SK-N-SH (cell line): ENCODE data around the gene APOD. TPM values are rescaled to one million over a fixed set of nuclear protein-coding genes. Genes with fewer than 3 reads are reported as not detected.
A peak's percentile ranks its signal among the peaks of the same experiment; 100 is the strongest.

Source experiments
- CTCF ChIA-PET: fragments of 300-600, 350-600 bp; formaldehyde crosslinking; extraction: SDS; loops from one replicate; lab custom pipeline; 2021; lab: Yijun Ruan, JAX
- POLR2A ChIA-PET: fragments of 350-600 bp; sonication (Branson Sonifier 250); formaldehyde crosslinking; extraction: SDS; loops from one replicate; lab custom pipeline; 2020; ENCODE audit warnings: antibody characterized with exemption, inconsistent platforms; lab: Yijun Ruan, JAX
- DNase-seq: peaks from one replicate; pipeline ENCODE4 v3.0.0; 2012
- H2AFZ ChIP-seq: fragments of 200-600 bp; sonication (generic); 2 replicates; pipeline ENCODE4 v1.8.1; 2016; ENCODE audit warnings: antibody characterized with exemption, mild to moderate bottlenecking, low read depth
- H3F3A ChIP-seq: fragments of 200-600 bp; sonication (generic); replicated peaks from 2 replicates; pipeline ENCODE3; 2016; ENCODE audit warnings: antibody characterized with exemption, mild to moderate bottlenecking; ENCODE audit not compliant: insufficient read depth
- H3K27ac ChIP-seq, 2 experiments: fragments of 200-500 bp in 1 of 2; fragments of 200-600 bp in 1 of 2; sonication (Bioruptor generic) in 1 of 2; sonication (generic), shearing (Covaris generic) in 1 of 2; 2 replicates each; pipeline versions ENCODE4 v1.5.1 to v1.6.1; 2014 to 2016; ENCODE audit warnings: low read depth in 2 of 2, inconsistent platforms in 1 of 2, low read length in 1 of 2, mild to moderate bottlenecking in 1 of 2, mixed read lengths in 1 of 2
- H3K27me3 ChIP-seq: fragments of 200-600 bp; sonication (generic), shearing (Covaris generic); 2 replicates; pipeline ENCODE4 v1.6.1; 2016; ENCODE audit warnings: mixed run types; ENCODE audit not compliant: insufficient read depth
- H3K36me3 ChIP-seq, 2 experiments: fragments of 200-500 bp in 1 of 2; fragments of 200-600 bp in 1 of 2; sonication (Bioruptor generic) in 1 of 2; sonication (generic) in 1 of 2; replicated peaks in 1 of 2; 2 replicates each; pipeline versions ENCODE3 to v1.5.1; 2014 to 2016; ENCODE audit warnings: low read length in 1 of 2, mild to moderate bottlenecking in 1 of 2; ENCODE audit not compliant: insufficient read depth in 2 of 2, control insufficient read depth in 1 of 2
- H3K4me1 ChIP-seq, 2 experiments: fragments of 200-500 bp in 1 of 2; fragments of 200-600 bp in 1 of 2; sonication (Bioruptor generic) in 1 of 2; sonication (generic), shearing (Covaris generic) in 1 of 2; 2 replicates each; pipeline versions ENCODE4 v1.5.1 to v1.6.1; 2014 to 2016; ENCODE audit warnings: low read depth in 1 of 2, low read length in 1 of 2, mixed run types in 1 of 2; ENCODE audit not compliant: insufficient read depth in 2 of 2, control insufficient read depth in 1 of 2
- H3K4me2 ChIP-seq: fragments of 200-600 bp; sonication (generic), shearing (Covaris generic); 2 replicates; pipeline ENCODE4 v1.6.1; 2017; ENCODE audit warnings: mixed run types
- H3K4me3 ChIP-seq, 2 experiments: fragments of 200-500 bp in 1 of 2; fragments of 200-600 bp in 1 of 2; sonication (Bioruptor generic) in 1 of 2; sonication (generic), shearing (Covaris generic) in 1 of 2; 2 replicates each; pipeline versions ENCODE4 v1.5.1 to v1.8.1; 2014 to 2016; ENCODE audit warnings: low read depth in 2 of 2, inconsistent platforms in 1 of 2, low read length in 1 of 2, mild to moderate bottlenecking in 1 of 2, mixed read lengths in 1 of 2, moderate library complexity in 1 of 2
- H3K79me2 ChIP-seq: fragments of 200-600 bp; sonication (generic); 2 replicates; pipeline ENCODE4 v1.8.1; 2017; ENCODE audit warnings: mild to moderate bottlenecking; ENCODE audit not compliant: insufficient read depth
- H3K9ac ChIP-seq: fragments of 200-600 bp; sonication (generic); 2 replicates; pipeline ENCODE4 v1.6.1; 2017; ENCODE audit warnings: mixed run types
- H3K9me2 ChIP-seq: fragments of 200-600 bp; sonication (generic); 2 replicates; pipeline ENCODE4 v1.6.1; 2017; ENCODE audit warnings: mixed run types
- H3K9me3 ChIP-seq: fragments of 200-600 bp; sonication (generic); 2 replicates; pipeline ENCODE4 v1.6.1; 2017; ENCODE audit warnings: mixed run types, mild to moderate bottlenecking, moderate library complexity
- H4K20me1 ChIP-seq: fragments of 200-600 bp; sonication (generic); 2 replicates; pipeline ENCODE4 v1.6.1; 2017; ENCODE audit warnings: mild to moderate bottlenecking, mixed run types; ENCODE audit not compliant: insufficient read depth
- CTCF ChIP-seq: fragments of 200-600 bp; sonication (generic); IDR thresholded peaks from 2 replicates; pipeline ENCODE4 v1.6.1; 2017; ENCODE audit warnings: antibody characterized with exemption, mild to moderate bottlenecking, moderate library complexity
- EP300 ChIP-seq, 2 experiments: IDR thresholded peaks; 2 replicates each; pipeline versions ENCODE4 v1.4.0 to v1.6.1; 2012; ENCODE audit warnings: borderline replicate concordance in 1 of 2, low read depth in 1 of 2, low read length in 1 of 2
- EZH2phosphoT487 ChIP-seq: fragments of 200-600 bp; sonication (generic); IDR thresholded peaks from 2 replicates; pipeline ENCODE4 v1.6.1; 2017; ENCODE audit warnings: low read depth, mixed run types, mild to moderate bottlenecking, antibody characterized with exemption, moderate library complexity, borderline replicate concordance
- GABPA ChIP-seq: IDR thresholded peaks from 2 replicates; pipeline ENCODE4 v1.4.0; 2012; ENCODE audit warnings: low read depth, mild to moderate bottlenecking
- MXI1 ChIP-seq: IDR thresholded peaks from 2 replicates; pipeline ENCODE4 v1.6.1; 2012; ENCODE audit warnings: mild to moderate bottlenecking, low read depth, low read length, improper control_type of control experiment
- RAD21 ChIP-seq: IDR thresholded peaks from 2 replicates; pipeline ENCODE4 v1.6.1; 2012; ENCODE audit warnings: mild to moderate bottlenecking, low read length
- SIN3A ChIP-seq: IDR thresholded peaks from 2 replicates; pipeline ENCODE4 v1.6.1; 2012; ENCODE audit warnings: low read depth, mild to moderate bottlenecking, low read length, moderate library complexity, borderline replicate concordance
- SMC3 ChIP-seq: IDR thresholded peaks from 2 replicates; pipeline ENCODE4 v1.6.1; 2012; ENCODE audit warnings: low read depth, low read length, improper control_type of control experiment
- WGBS: methylation state at CpG from one replicate; pipeline ENCODE4 v1.1.6; 2017; ENCODE audit warnings: low lambda C conversion rate; 5-methylcytosine and 5-hydroxymethylcytosine counted together
- polyA plus RNA-seq, 3 experiments: library from polyadenylated mRNA; depleted of rRNA; stranded (reverse); fragments of >200 nt; gene quantifications; 2 replicates each; pipeline ENCODE4 v1.2.3, GENCODE V29; 2012
- small RNA-seq, 7 experiments: library from RNA; depleted of rRNA; stranded (forward); fragments of <200 nt; gene quantifications; one replicate each; pipeline ENCODE3, GENCODE V24; 2012

APOD gene
- polyA plus RNA-seq, 1 of the 3 experiments (the other 2 are of a cell fraction): 0.05 TPM

GRCh38 chr3:195522254-195523023 is 61.3 kb downstream of the APOD start:
- no peaks in the 10 kb centered on the region for H3K9me2 ChIP-seq
- ChIA-PET POLR2A (interaction anchor here (1.0 kb wide), 1 partner anchor 252 kb away, joined by 3 read pairs; no protein-coding TSS in a partner anchor), CTCF (interaction anchor here (0.6 to 12.8 kb wide), 26 partner anchors 8 to 938 kb away, joined by 3 to 216 read pairs (median 4); partner anchors contain the start of genes PPP1R2 and XXYLT1)
- TF ChIP-seq EP300 (IDR thresholded peaks at IDR 0.05; ENCODE audit: borderline replicate concordance in 1 of 2, low read depth in 1 of 2, low read length in 1 of 2) (no peak), CTCF (peak; percentile 85), RAD21 (peak; percentile 87), EZH2phosphoT487 (no peak), SIN3A (no peak), MXI1 (no peak), GABPA (no peak), SMC3 (peak; percentile 72)
- H3K27ac ChIP-seq: no peak overlapping the region
- 64% methylated on average over 6 of the region's 6 CpGs for WGBS
- H3K27me3 ChIP-seq: no peaks in the 10 kb centered on the region
- H3K79me2 ChIP-seq: 0 out of 2 replicates have a peak, but pooled peaks cover 3% of the 10 kb centered on the region
- no peaks in the 10 kb centered on the region for H3K9me3 ChIP-seq
- no peak overlapping the region for H2AFZ ChIP-seq
- no peaks in the 10 kb centered on the region for H3K4me1 ChIP-seq
- H3K4me2 ChIP-seq: no peak overlapping the region
- H3K9ac ChIP-seq: no peak overlapping the region
- no peak overlapping the region for H3K4me3 ChIP-seq
- peaks cover 9% of the 10 kb centered on the region for H3F3A ChIP-seq
- peak; percentile 61 for DNase-seq
- H3K36me3 ChIP-seq: peaks cover 20 to 21% of the 10 kb centered on the region in 2 experiments
- no peaks in the 10 kb centered on the region for H4K20me1 ChIP-seq

Small RNA genes within 50 kb of the gene (small RNA-seq; reads per million reads assigned to genes)
- 0 reads per million in 7 experiments for gene RN7SL73P
- 0 reads per million in 7 experiments for gene RNU6ATAC24P

Other genes starting within 250 kb of the APOD start
- 6.8 and 9.6 TPM in 2 replicates for gene ACAP2, start 140.9 kb downstream of the APOD start, polyA plus RNA-seq (2012; rRNA removed)
- gene PPP1R2, start 40.6 kb downstream of the APOD start, polyA plus RNA-seq (2012; rRNA removed): 6.9 and 8.1 TPM in 2 replicates
- 0.31 and 0.36 TPM in 2 replicates for gene MUC20, start 137.0 kb upstream of the APOD start, polyA plus RNA-seq (2012; rRNA removed)
- gene MUC4, start 228.0 kb upstream of the APOD start, polyA plus RNA-seq (2012; rRNA removed): 0.06 and 0.07 TPM in 2 replicates